Bladder microvascular endothelial cell (primary cell): ENCODE measurements around the gene RHEX. TPM values are rescaled to one million over a fixed set of nuclear protein-coding genes. Genes with fewer than 3 reads are reported as not detected.

ENCODE experiments used
- total RNA-seq: library from RNA; depleted of rRNA; stranded (reverse); fragments of >200 nt; gene quantifications from 2 replicates; pipeline ENCODE4 v1.2.3, GENCODE V29; 2014

RHEX gene
- not detected in 2 replicates for total RNA-seq

GRCh38 chr1:206052919-206053610 is at the start of gene RHEX:
Gene RHEX (plus strand): TSS chr1:206053173. CDS start chr1:206097829, 44,656 bp downstream.

GRCh38 chr1:206023695-206024094 is 29.3 kb upstream of the RHEX start, which contains the start of gene CTSE:
Gene CTSE (minus strand): TSS chr1:206023895. CDS start chr1:206023791, 104 bp downstream.

GRCh38 chr1:206117151-206117948 is 64.4 kb downstream of the RHEX start, which contains the start of gene AVPR1B:
Gene AVPR1B (minus strand): TSS chr1:206117388. CDS start chr1:206116890, 498 bp downstream.

Other genes with a start within 250 kb of the RHEX start
- gene SLC41A1, start 240.0 kb upstream of the RHEX start, total RNA-seq = 5.2 and 26.4 TPM in 2 replicates
- gene PM20D1, start 203.0 kb upstream of the RHEX start, total RNA-seq = 0.06 TPM in 1 of 2 replicates, not detected in the other
- gene SLC26A9, start 109.7 kb upstream of the RHEX start, total RNA-seq = under 0.01 and 0.06 TPM in 2 replicates
- not detected in 2 replicates for gene RAB7B, start 49.8 kb upstream of the RHEX start, total RNA-seq
- gene CTSE, start 29.3 kb upstream of the RHEX start, total RNA-seq = not detected in 2 replicates
- not detected in 2 replicates for gene AVPR1B, start 64.2 kb downstream of the RHEX start, total RNA-seq
- gene FAM72A, start 149.7 kb downstream of the RHEX start, total RNA-seq = 2.3 and 2.9 TPM in 2 replicates
- 58.8 and 125 TPM in 2 replicates for gene SRGAP2, start 150.4 kb downstream of the RHEX start, total RNA-seq